ENCODE data around the gene FNDC3B.

FNDC3B gene

GRCh38 chr3:172384836-172385235, 345.5 kb downstream of the FNDC3B start:
- DNase-seq (ENCODE audit: low read depth in 1 of 2, low spot score in 1 of 2), result no peak

GRCh38 chr3:172387728-172388127, 348.4 kb downstream of the FNDC3B start:
- DNase-seq (ENCODE audit: low read depth in 1 of 2, low spot score in 1 of 2), result no peak

GRCh38 chr3:172388412-172389078, 349.2 kb downstream of the FNDC3B start:
- DNase-seq (ENCODE audit: low read depth in 1 of 2, low spot score in 1 of 2), result no peak

- DNase-seq (ENCODE audit: low read depth in 1 of 2, low spot score in 1 of 2), result no peak
Observed at GRCh38 chr3:172390792-172391191, 351.4 kb downstream of the FNDC3B start.

- no peak for DNase-seq (ENCODE audit: low read depth in 1 of 2, low spot score in 1 of 2)
Observed at GRCh38 chr3:172391592-172392302, 352.4 kb downstream of the FNDC3B start.

- DNase-seq (ENCODE audit: low read depth in 1 of 2, low spot score in 1 of 2), result no peak
Observed at GRCh38 chr3:172394692-172395091, 355.3 kb downstream of the FNDC3B start.

GRCh38 chr3:172396400-172396799, 357.0 kb downstream of the FNDC3B start:
- DNase-seq (ENCODE audit: low read depth in 1 of 2, low spot score in 1 of 2), result no peak

- DNase-seq (ENCODE audit: low read depth in 1 of 2, low spot score in 1 of 2), result no peak
Observed at GRCh38 chr3:172397716-172398405, 358.5 kb downstream of the FNDC3B start.

- DNase-seq (ENCODE audit: low read depth in 1 of 2, low spot score in 1 of 2), result no peak
Observed at GRCh38 chr3:172398484-172398883, 359.1 kb downstream of the FNDC3B start.

- DNase-seq (ENCODE audit: low read depth in 1 of 2, low spot score in 1 of 2), result no peak
Observed at GRCh38 chr3:172402090-172402489, 362.7 kb downstream of the FNDC3B start.

GRCh38 chr3:172402892-172403643, 363.7 kb downstream of the FNDC3B start:
- no peak for DNase-seq (ENCODE audit: low read depth in 1 of 2, low spot score in 1 of 2)

GRCh38 chr3:172404237-172404962, 365.0 kb downstream of the FNDC3B start:
- no peak for DNase-seq (ENCODE audit: low read depth in 1 of 2, low spot score in 1 of 2)

GRCh38 chr3:172405914-172406313, 366.5 kb downstream of the FNDC3B start:
- DNase-seq (ENCODE audit: low read depth in 1 of 2, low spot score in 1 of 2), result no peak

- DNase-seq (ENCODE audit: low read depth in 1 of 2, low spot score in 1 of 2), result no peak
Observed at GRCh38 chr3:172407872-172408271, 368.5 kb downstream of the FNDC3B start.

GRCh38 chr3:172410702-172411477, 371.5 kb downstream of the FNDC3B start:
- DNase-seq (ENCODE audit: low read depth in 1 of 2, low spot score in 1 of 2), result no peak

GRCh38 chr3:172411478-172411947, 372.1 kb downstream of the FNDC3B start:
- DNase-seq (ENCODE audit: low read depth in 1 of 2, low spot score in 1 of 2), result no peak

- no peak for DNase-seq (ENCODE audit: low read depth in 1 of 2, low spot score in 1 of 2)
Observed at GRCh38 chr3:172415323-172415722, 375.9 kb downstream of the FNDC3B start.

GRCh38 chr3:172437713-172438112, 398.3 kb downstream of the FNDC3B start:
- no peak for DNase-seq (ENCODE audit: low read depth in 1 of 2, low spot score in 1 of 2)

GRCh38 chr3:172438186-172438585, 398.8 kb downstream of the FNDC3B start:
- no peak for DNase-seq (ENCODE audit: low read depth in 1 of 2, low spot score in 1 of 2)

GRCh38 chr3:172441581-172441980, 402.2 kb downstream of the FNDC3B start:
- DNase-seq (ENCODE audit: low read depth in 1 of 2, low spot score in 1 of 2), result no peak
